Aorta (tissue), 5 donors: Measurements from ENCODE around the gene TTBK1. TPM values are rescaled to one million over a fixed set of nuclear protein-coding genes. Genes with fewer than 3 reads are reported as not detected.

Experiments used
- ATAC-seq: fragments of 200-7000 bp; cut with Tn5 transposase; one replicate; pipeline ENCODE4 v1.9.1; 2022; ENCODE audit warnings: moderate library complexity; ENCODE audit not compliant: low FRiP score
- DNase-seq, 2 donors: peaks; one replicate each; pipeline ENCODE4 v3.0.0-alpha.2; 2020
- H3K27ac ChIP-seq, 2 donors: one replicate each; pipeline ENCODE4 v1.5.1; 2013; ENCODE audit warnings: low read length in 2 of 2, mild to moderate bottlenecking in 2 of 2, moderate library complexity in 2 of 2, control low read depth in 1 of 2, inconsistent platforms in 1 of 2, low read depth in 1 of 2
- H3K27me3 ChIP-seq, 2 donors: one replicate each; pipeline ENCODE4 v1.6.1; 2013; ENCODE audit warnings: control low read depth in 1 of 2, low read length in 1 of 2, mild to moderate bottlenecking in 1 of 2, moderate library complexity in 1 of 2; ENCODE audit not compliant: insufficient read depth in 2 of 2, control insufficient read depth in 1 of 2
- H3K36me3 ChIP-seq, 2 donors: one replicate each; pipeline ENCODE4 v1.6.1; 2013; ENCODE audit warnings: control low read depth in 1 of 2, low read length in 1 of 2, mild to moderate bottlenecking in 1 of 2; ENCODE audit not compliant: insufficient read depth in 2 of 2, control insufficient read depth in 1 of 2
- H3K4me1 ChIP-seq, 2 donors: one replicate each; pipeline ENCODE4 v1.6.1; 2013; ENCODE audit warnings: low read length in 2 of 2, control low read depth in 1 of 2, mild to moderate bottlenecking in 1 of 2, moderate library complexity in 1 of 2; ENCODE audit not compliant: insufficient read depth in 2 of 2, control insufficient read depth in 1 of 2
- H3K4me3 ChIP-seq, 2 donors: one replicate each; pipeline ENCODE4 v1.5.1; 2013; ENCODE audit warnings: low read length in 2 of 2, control low read depth in 1 of 2, mild to moderate bottlenecking in 1 of 2
- H3K9me3 ChIP-seq: one replicate; pipeline ENCODE4 v1.6.1; 2013; ENCODE audit warnings: mild to moderate bottlenecking, low read length; ENCODE audit not compliant: control insufficient read depth
- WGBS, 2 donors: extraction: QIAGEN DNeasy Blood & Tissue Kit; methylation state at CpG; one replicate each; pipeline ENCODE4 v1.1.7; 2013; 5-methylcytosine and 5-hydroxymethylcytosine counted together
- intact Hi-C, 2 donors: fragments of 100-400 bp; cut with DNase I; formaldehyde crosslinking; loops; one replicate each; pipeline versions ENCODE4 v1.14.2 to v1.15.0; 2022
- polyA plus RNA-seq, 2 donors: library from polyadenylated mRNA; stranded (reverse); fragments of 200-250 nt; gene quantifications; one replicate each; pipeline ENCODE4 v1.2.3, GENCODE V29; 2013
- total RNA-seq, 2 donors: library from RNA; stranded (reverse); fragmentation: NEBNext Ultra II Directional; extraction: Animal tissue kit (Norgen Biotek cat#: 25700); gene quantifications; one replicate each; pipeline ENCODE4 v1.2.1, GENCODE V29; 2021
- donor health status: healthy with polysubstance abuse.
- donor health status: Bipolar disorder and iron deficiency.
- donor health status: DM: no; HTN: no; CAD: no.
- donor health status: DM: no; HTN: no; CAD: no.
- donor health status: DM: yes; HTN: yes; CAD: no.

Gene TTBK1
- total and polyA plus RNA-seq, 4 donors: 0.12 TPM; not detected in 3

DNA sequence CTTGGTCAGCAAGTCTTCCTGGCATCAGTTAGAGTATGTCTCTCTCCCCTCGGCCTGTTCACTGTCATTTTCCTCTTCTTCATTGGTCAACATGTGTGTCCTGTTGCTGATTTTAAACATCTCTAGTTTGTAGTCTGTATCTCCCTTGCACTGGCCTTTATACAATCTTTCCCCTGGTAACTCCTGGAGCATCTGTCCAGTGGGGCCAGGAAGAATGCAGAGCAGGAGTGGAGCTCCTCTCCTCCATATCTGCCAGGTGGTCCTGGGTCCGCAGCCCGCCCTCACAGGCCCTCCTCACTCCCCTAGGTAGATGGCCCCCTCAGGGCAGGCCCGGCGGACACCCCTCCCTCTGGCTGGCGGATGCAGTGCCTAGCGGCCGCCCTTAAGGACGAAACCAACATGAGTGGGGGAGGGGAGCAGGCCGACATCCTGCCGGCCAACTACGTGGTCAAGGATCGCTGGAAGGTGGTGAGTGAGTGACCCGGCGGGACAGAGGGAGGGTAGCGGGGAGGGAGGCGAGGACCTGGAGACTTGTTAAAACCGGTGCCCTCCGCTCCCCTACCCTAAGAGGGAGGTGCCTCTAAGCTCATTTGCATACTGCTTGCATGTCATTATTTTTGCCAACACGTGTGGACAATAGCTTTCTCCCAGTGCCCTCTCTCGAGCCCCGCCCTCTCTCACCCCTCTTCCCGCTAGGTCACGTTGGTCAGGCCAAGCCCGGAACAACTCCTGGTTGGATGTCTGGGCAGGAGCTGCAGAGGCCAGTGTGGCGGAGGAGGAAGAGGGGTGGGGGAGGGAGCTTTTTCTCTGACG lies 3.2 kb downstream of the TTBK1 start:
- peak overlapping the region; percentile 5 to 11 for H3K4me3 ChIP-seq
- H3K36me3 ChIP-seq: no peaks in the 10 kb centered on the region
- DNase-seq: peak in 1 of 2 donors; percentile 80
- no peaks in the 10 kb centered on the region for H3K27me3 ChIP-seq
- H3K27ac ChIP-seq: no peak overlapping the region
- H3K9me3 ChIP-seq: no peaks in the 10 kb centered on the region
- peak; percentile 67 for ATAC-seq
- 19 to 25% methylated on average over 27 of the region's 27 CpGs for WGBS, 2 donors
- intact Hi-C loops: no loop called here
- no peaks in the 10 kb centered on the region for H3K4me1 ChIP-seq

DNA sequence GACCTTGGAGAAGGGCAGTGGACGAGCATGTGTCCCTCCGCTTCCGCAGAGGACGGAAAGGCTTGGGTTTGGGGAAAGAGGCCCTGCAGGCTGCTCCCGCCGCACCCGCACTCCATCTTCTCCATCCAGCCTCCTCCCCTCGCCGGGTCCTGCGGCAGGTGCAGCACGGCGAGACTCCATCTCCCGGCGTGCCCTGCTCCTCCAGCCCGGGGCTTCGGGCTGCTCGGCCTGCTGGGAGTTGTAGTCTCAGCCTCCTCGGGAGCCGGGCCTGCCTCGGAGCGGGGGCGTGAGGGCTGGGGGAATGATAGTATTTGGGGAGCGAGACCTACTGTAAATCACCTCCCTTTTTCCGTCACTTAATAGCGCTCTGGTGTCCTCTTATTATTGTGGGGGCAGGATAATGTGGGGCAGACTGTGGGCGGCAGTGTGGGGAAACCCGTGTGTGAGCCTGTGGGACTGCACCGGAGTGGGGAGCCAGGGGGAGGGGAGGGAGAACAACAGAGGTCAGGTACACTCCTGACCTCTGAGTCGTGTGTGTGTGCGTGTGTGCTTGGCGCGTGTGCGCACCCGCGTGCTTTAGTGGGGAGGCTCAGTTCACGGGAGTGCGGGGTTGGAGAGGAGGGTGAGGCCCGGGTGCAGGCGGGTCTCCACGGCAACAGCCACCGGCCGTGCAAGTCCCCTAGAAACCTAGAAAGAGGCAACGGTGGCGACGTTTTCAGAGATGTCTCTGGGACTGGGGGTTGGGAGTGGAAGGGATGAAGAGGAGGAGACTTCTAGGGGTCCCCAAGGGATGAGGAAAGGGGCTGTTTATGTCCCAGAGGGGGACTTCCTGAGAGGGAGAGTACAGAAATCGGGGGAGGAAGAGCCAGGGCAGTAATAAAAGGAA lies 4.1 kb downstream of the TTBK1 start:
- H3K36me3 ChIP-seq: no peaks in the 10 kb centered on the region
- H3K27me3 ChIP-seq: no peaks in the 10 kb centered on the region
- ATAC-seq (peak; percentile 90), DNase-seq (peak; percentile 84 to 91)
- H3K4me3 ChIP-seq: peak overlapping the region; percentile 5 to 11
- intact Hi-C loops: no loop called here
- no peaks in the 10 kb centered on the region for H3K9me3 ChIP-seq
- 1 to 2% methylated on average over 39 to 46 of the region's 46 CpGs for WGBS, 2 donors
- H3K4me1 ChIP-seq: no peaks in the 10 kb centered on the region
- H3K27ac ChIP-seq: no peak overlapping the region

DNA sequence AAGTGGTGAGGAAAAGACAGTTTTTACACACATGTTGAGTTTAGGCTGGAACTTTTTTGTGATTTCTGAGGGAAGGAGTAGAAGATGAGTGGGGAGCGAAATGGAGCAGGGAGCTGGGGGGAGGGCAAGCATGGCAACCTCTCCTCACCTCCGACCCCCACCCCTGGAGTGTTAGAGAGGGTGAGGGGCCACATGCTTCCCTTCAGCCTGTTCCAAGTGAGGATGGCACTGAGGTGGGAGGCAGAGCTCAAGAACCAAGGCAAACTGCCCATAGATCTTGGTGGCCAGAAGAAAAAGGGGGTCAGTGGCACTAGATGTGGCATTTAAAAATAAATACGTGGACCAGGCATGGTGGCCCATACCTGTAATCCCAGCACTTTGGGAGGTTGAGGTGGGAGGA lies 4.8 kb downstream of the TTBK1 start:
- DNase-seq: no peak
- Histone ChIP-seq H3K4me1 (no peaks in the 10 kb centered on the region), H3K36me3 (no peaks in the 10 kb centered on the region), H3K4me3 (no peak overlapping the region), H3K9me3 (no peaks in the 10 kb centered on the region), H3K27ac (no peak overlapping the region), H3K27me3 (no peaks in the 10 kb centered on the region)
- ATAC-seq: no peak
- WGBS, 2 donors: 73 to 82% methylated on average over 3 of the region's 3 CpGs
- intact Hi-C loops: no loop called here

DNA sequence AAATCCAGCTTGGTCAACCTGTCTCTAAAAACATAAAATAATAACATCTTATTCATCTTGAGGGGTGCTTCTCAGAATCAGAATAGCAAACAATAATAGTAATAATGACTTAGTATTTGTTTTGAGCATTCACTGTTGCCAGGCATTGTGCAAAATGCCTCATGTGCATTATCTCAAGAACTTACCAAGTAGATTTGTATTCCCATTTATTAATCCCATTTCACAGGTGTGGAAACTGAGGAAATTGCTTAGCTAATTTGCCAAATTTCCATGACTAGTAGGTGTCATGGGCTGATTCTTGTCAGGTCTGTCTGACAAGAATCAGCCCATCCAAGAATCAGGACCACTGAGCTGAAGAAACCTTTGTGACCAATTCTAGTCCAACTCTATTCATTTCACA lies 5.5 kb downstream of the TTBK1 start:
- DNase-seq (no peak), ATAC-seq (no peak)
- H3K27me3 ChIP-seq: no peaks in the 10 kb centered on the region
- H3K36me3 ChIP-seq: no peaks in the 10 kb centered on the region
- no peaks in the 10 kb centered on the region for H3K9me3 ChIP-seq
- H3K4me3 ChIP-seq: no peak overlapping the region
- intact Hi-C loops: no loop called here
- no peak overlapping the region for H3K27ac ChIP-seq
- H3K4me1 ChIP-seq: no peaks in the 10 kb centered on the region

DNA sequence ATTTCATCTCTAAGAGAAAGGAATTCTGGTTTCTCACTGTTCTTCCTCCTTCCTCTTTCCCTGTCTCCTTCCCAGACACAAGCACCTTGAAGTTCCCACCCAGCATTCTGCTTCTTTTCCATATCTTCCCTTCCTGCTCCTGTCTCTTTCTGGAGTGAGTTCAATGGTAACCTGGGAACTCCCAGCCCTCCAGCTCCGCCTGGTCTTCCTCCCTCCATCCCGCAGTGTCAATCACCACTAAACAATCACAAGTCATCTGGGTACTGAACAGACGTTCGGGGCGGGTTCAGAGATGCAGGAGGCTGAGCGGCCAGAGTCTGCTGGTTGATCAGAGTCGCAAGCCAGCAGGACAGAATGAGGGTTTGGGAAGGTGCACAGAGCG lies 7.7 kb downstream of the TTBK1 start:
- DNase-seq: no peak
- Histone ChIP-seq H3K9me3 (no peaks in the 10 kb centered on the region), H3K36me3 (no peaks in the 10 kb centered on the region), H3K4me3 (no peak overlapping the region), H3K4me1 (no peaks in the 10 kb centered on the region), H3K27ac (no peak overlapping the region), H3K27me3 (no peaks in the 10 kb centered on the region)
- no peak for ATAC-seq
- intact Hi-C loops: no loop called here
- WGBS, 2 donors: 25% methylated on average over 8 of the region's 8 CpGs

DNA sequence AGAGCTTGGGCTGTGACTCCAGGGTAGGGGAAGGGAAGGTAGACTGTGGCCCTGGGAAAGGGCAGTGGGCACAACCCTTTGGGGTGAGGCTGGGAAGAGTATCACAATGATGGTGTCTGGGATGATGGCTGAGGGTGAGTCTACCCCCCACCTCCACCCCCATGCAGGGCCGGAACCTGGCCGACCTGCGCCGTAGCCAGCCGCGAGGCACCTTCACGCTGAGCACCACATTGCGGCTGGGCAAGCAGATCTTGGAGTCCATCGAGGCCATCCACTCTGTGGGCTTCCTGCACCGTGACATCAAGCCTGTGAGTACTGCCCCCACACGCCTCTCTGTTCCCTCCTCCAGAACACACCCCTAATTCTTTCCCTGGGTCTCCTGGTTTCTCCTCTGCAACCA lies 10.1 kb downstream of the TTBK1 start:
- intact Hi-C loops: no loop called here
- Histone ChIP-seq H3K27ac (no peak overlapping the region), H3K27me3 (no peaks in the 10 kb centered on the region), H3K4me3 (no peak overlapping the region), H3K36me3 (no peaks in the 10 kb centered on the region), H3K4me1 (no peaks in the 10 kb centered on the region), H3K9me3 (no peaks in the 10 kb centered on the region)
- no peak for ATAC-seq
- WGBS, 2 donors: 98% methylated on average over 11 of the region's 11 CpGs
- no peak for DNase-seq

DNA sequence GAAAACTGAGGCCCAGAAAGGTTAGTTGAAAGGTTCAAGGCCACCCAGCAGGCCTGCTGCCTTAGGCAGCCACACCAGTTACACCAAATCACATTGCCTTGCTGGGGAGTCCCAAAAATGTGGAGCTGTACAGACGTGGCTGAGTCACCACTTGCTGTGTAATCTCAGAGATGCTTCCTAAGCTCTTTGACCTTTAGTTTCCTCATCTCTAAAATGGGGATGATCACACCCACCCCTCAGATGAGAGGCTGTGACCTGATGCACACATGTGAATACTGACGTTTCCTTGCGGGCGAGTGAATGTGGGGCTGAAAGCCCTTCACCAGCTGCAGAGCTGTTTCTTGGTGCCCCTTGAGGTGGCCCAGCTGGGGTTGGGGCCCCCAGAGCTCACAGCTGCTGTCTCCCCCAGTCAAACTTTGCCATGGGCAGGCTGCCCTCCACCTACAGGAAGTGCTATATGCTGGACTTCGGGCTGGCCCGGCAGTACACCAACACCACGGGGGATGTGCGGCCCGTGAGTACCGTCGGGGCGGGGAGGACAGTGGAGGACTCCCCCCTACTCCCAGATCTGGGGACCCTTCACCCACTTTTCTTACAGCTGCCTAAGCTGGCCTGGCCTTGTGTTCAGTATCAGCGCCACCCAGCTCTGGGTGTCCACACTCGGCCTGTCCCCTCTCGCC lies 11.0 kb downstream of the TTBK1 start:
- H3K9me3 ChIP-seq: no peaks in the 10 kb centered on the region
- no peak overlapping the region for H3K27ac ChIP-seq
- WGBS, 2 donors: 91% methylated on average over 15 of the region's 15 CpGs
- DNase-seq (no peak), ATAC-seq (no peak)
- intact Hi-C loops: no loop called here
- no peaks in the 10 kb centered on the region for H3K27me3 ChIP-seq
- H3K4me1 ChIP-seq: no peaks in the 10 kb centered on the region
- H3K36me3 ChIP-seq: no peaks in the 10 kb centered on the region
- no peak overlapping the region for H3K4me3 ChIP-seq

DNA sequence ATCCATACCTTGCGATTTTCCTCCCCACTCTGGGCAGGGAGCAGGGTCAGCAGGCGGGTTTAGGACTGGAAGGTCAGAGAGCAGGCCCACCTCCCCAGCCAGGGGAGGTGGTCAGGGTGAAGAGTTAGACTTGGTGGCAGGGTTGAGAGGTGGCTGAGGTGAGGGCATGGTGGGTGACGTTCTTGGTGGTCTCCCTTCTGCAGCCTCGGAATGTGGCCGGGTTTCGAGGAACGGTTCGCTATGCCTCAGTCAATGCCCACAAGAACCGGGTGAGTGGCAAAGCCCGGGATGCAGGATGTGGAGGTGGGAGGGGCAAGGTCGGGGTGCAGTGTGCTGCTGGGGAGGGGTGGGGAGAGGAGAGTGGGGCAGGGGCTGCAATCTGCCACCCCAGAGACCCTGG lies 11.6 kb downstream of the TTBK1 start:
- Histone ChIP-seq H3K4me3 (no peak overlapping the region), H3K4me1 (no peaks in the 10 kb centered on the region), H3K27me3 (no peaks in the 10 kb centered on the region), H3K36me3 (no peaks in the 10 kb centered on the region), H3K9me3 (no peaks in the 10 kb centered on the region), H3K27ac (no peak overlapping the region)
- DNase-seq: no peak
- intact Hi-C loops: no loop called here
- 87 to 88% methylated on average over 11 of the region's 11 CpGs for WGBS, 2 donors
- no peak for ATAC-seq
